Mucosa of stomach (tissue), 1 donor: ENCODE measurements around the gene MARCHF6.
"Not testable (repeated sequence)": the region's sequence is repeated elsewhere in the genome, so short reads cannot be mapped to it uniquely, and the experiment has no call there.

ENCODE experiments used
- H3K27me3 ChIP-seq: one replicate; pipeline ENCODE4 v1.7.0; 2013; ENCODE audit warnings: mild to moderate bottlenecking, low read length; ENCODE audit not compliant: control insufficient read depth, insufficient read depth
- H3K36me3 ChIP-seq: one replicate; pipeline ENCODE4 v1.7.0; 2013; ENCODE audit warnings: low read length; ENCODE audit not compliant: control insufficient read depth, insufficient read depth
- H3K4me1 ChIP-seq: one replicate; pipeline ENCODE4 v1.7.0; 2013; ENCODE audit warnings: mild to moderate bottlenecking, low read length; ENCODE audit not compliant: control insufficient read depth, insufficient read depth
- H3K4me3 ChIP-seq: one replicate; pipeline ENCODE4 v1.7.0; 2013; ENCODE audit warnings: low read length
- H3K9ac ChIP-seq: one replicate; pipeline ENCODE4 v1.7.0; 2013; ENCODE audit warnings: mild to moderate bottlenecking, low read length, moderate library complexity
- H3K9me3 ChIP-seq: one replicate; pipeline ENCODE4 v1.7.0; 2013; ENCODE audit warnings: mild to moderate bottlenecking, low read length, moderate library complexity; ENCODE audit not compliant: control insufficient read depth
- donor health status: Pancreatic carcinoma.

The MARCHF6 gene

DNA sequence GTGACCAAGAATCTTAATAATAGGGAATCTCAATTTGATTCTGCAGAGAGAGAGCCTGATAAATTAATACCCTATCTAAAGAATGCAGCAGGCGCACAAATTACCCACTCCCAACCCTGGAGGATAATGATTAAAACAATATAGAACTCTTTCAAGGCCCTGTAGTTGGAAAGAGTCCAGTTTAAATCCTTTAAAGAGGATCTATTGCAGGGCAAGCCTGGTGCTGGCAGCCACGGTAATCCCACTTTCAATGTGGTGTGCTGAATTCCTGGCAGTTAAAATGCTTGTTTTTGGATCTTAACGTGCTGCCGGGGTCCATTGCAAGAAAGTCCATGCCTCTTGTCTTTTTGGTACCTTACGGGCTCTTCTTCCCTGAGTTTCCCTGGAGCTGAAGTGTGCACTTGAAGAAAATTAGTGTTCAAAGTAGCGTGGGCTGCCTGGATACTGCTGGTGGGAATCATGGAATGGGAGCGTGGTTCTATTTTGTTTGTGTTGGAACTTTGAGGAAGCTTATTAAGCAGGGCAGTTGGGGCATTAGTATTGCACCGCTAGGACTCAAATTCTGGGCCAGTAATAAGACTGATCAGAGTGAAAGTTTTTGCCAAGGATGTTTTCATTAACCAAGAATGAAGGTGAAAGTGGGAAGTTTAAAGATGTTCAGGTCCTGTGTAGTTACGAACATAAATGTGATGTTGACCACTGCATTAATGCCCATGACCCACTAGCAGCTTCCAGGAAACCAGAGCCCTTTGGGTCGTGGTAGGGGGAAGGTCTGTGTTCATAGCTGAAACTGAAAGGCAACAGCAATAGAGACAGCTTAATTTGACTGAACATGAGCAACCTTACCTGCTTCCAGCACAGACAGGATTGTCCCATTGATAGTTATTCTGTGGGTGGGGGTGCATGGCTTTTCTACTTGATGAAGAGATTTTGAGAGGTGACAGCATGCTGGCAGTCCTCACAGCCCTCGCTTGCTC is 20.8 kb downstream of the MARCHF6 start:
- Histone ChIP-seq H3K36me3 (peaks cover 6% of the 10 kb centered on the region), H3K4me1 (peaks cover 12% of the 10 kb centered on the region), H3K9ac (no peak overlapping the region), H3K9me3 (no peaks in the 10 kb centered on the region), H3K27me3 (no peaks in the 10 kb centered on the region), H3K4me3 (no peak overlapping the region)

DNA sequence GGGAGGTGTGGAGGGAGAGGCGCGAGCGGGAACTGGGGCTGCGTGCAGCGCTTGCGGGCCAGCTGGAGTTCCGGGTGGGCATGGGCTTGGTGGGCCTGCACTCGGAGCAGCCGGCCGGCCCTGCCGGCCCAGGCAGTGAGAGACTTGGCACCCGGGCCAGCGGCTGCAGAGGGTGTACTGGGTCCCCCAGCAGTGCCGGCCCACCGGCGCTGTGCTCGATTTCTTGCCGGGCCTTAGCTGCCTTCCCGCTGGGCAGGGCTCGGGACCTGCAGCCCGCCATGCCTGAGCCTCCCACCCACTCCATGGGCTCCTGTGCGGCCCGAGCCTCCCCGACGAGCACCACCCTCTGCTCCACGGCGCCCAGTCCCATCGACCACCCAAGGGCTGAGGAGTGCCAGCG is 21.7 kb downstream of the MARCHF6 start:
- H3K27me3 ChIP-seq, H3K4me3 ChIP-seq, H3K36me3 ChIP-seq, H3K9me3 ChIP-seq, H3K9ac ChIP-seq: not testable (repeated sequence)
- H3K4me1 ChIP-seq, result peaks cover 12% of the 10 kb centered on the region

DNA sequence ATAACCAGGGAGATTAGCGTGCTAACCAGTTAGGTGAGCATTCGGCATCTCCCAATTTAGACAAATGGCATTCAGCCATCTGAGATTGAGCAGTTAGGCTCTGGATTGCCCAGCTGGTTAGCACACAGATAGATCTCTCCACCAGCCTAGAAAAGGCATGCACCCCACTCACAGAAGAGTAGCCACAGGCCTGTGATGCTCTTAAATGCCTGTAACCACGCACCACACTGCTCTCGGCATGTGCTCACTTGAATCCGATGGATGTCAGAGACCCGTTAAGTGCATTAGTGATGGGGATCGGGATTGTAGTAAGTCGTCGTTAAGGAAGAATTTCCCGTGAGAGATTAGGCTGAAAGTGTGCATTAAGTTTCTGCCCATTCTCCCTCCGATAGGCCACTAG is 23.0 kb downstream of the MARCHF6 start:
- H3K4me1 ChIP-seq, result peaks cover 5% of the 10 kb centered on the region
- no peak overlapping the region for H3K4me3 ChIP-seq
- H3K9me3 ChIP-seq, result no peaks in the 10 kb centered on the region
- no peak overlapping the region for H3K9ac ChIP-seq
- H3K36me3 ChIP-seq, result peaks cover 6% of the 10 kb centered on the region
- no peaks in the 10 kb centered on the region for H3K27me3 ChIP-seq

DNA sequence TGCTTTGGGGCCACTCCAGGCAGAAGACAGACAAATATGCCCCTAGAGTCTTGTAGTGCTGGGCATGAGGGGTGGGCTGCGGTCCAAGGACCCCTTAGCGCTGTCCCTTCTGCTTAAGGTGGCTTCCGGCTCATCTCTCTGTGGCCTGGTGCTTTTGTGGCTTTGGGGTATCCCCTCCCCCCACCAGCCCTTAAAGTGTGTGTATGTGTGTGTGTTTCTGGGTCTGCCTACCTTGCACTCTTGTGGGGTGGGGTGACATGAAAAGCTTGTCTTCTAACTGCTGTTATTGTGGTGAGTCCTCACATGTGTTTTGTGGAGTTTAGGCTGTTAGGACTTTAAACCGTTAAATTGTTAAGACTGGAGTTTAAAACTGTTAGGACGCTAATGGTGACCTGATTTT is 23.6 kb downstream of the MARCHF6 start:
- no peaks in the 10 kb centered on the region for H3K27me3 ChIP-seq
- no peak overlapping the region for H3K4me3 ChIP-seq
- peaks cover 6% of the 10 kb centered on the region for H3K36me3 ChIP-seq
- peaks cover 5% of the 10 kb centered on the region for H3K4me1 ChIP-seq
- no peak overlapping the region for H3K9ac ChIP-seq
- no peaks in the 10 kb centered on the region for H3K9me3 ChIP-seq

DNA sequence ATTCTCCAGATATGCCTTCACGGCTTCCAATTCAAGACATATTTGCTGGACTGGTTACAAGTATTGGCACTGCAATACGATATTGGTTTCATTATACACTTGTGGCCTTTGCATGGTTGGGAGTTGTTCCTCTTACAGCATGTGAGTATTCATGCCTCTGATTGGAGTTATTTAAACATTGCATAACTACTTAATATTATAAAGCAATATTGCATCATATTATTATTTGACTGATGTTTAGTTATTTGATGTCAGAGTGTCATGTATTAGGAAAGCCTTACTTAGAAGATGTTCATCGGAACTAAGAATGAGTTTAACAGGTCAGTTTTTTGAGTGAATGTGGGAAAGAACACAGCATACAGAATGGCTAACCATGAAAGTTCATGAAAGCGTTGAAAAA is 28.3 kb downstream of the MARCHF6 start:
- Histone ChIP-seq H3K4me1 (no peaks in the 10 kb centered on the region), H3K36me3 (peaks cover 2% of the 10 kb centered on the region), H3K4me3 (no peak overlapping the region), H3K27me3 (no peaks in the 10 kb centered on the region), H3K9me3 (no peaks in the 10 kb centered on the region), H3K9ac (no peak overlapping the region)

DNA sequence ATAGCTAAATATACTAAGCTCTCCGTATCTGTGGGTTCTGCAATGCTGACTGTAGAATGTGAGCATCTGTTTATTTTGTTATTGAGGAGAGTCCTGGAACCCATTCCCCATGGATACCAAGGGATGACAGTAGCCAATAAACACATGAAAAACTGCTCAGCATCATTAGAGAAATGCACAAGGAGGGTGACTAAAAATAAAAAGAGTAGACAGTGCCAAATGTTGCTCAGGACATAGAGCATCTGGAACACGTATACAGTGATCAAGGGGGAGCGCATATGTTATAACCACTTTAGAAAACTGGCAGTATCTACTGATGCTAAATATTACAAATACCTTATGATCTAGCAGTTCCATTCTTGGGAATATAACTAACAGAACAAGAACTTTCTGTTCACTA is 31.0 kb downstream of the MARCHF6 start:
- H3K9me3 ChIP-seq, result no peaks in the 10 kb centered on the region

DNA sequence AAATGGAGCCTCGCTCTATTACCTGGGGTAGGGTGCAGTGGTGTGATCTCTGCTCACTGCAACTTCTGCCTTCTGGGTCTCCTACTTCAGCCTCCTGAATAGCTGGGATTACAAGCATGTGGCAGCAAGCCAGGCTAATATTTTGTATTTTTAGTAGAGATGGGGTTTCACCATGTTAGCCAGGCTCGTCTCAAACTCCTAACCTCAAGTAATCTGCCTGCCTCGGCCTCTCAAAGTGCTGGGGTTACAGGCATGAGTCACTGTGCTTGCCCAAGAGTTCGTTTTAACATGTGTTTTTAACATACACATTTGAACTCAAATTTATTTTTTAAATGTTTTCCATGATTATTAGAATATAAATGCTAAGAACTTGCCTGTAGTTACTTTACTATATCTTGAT is 34.2 kb downstream of the MARCHF6 start:
- H3K4me1 ChIP-seq, result no peaks in the 10 kb centered on the region
- no peaks in the 10 kb centered on the region for H3K9me3 ChIP-seq
- no peaks in the 10 kb centered on the region for H3K27me3 ChIP-seq
- H3K9ac ChIP-seq, result no peak overlapping the region
- H3K36me3 ChIP-seq, result no peaks in the 10 kb centered on the region
- H3K4me3 ChIP-seq, result no peak overlapping the region

More for the DNA sequence above, 31.0 kb downstream of the MARCHF6 start:
- Histone ChIP-seq H3K4me3 (no peak overlapping the region), H3K27me3 (no peaks in the 10 kb centered on the region), H3K36me3 (no peaks in the 10 kb centered on the region), H3K4me1 (no peaks in the 10 kb centered on the region), H3K9ac (no peak overlapping the region)

DNA sequence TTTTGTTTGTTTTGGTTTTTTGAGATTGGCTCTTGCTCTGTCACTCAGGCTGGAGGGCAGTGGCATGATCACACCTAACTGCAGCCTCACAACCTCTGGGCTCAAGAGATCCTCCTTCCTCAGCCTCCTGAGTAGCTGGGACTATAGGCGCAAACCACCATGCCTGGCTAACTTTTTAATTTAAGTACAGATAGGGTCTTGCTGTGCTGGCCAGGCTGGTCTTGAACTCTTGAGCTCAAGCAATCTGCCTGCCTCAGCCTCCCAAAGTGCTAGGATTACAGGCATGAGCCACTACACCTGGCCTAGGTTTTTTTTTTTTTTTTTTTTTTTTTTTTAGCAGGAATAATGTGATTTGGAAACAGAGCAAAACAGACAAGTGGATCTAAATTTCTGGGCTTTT is 37.6 kb downstream of the MARCHF6 start:
- no peaks in the 10 kb centered on the region for H3K4me1 ChIP-seq
- H3K4me3 ChIP-seq, result no peak overlapping the region
- H3K9ac ChIP-seq, result no peak overlapping the region
- H3K27me3 ChIP-seq, result no peaks in the 10 kb centered on the region
- no peaks in the 10 kb centered on the region for H3K9me3 ChIP-seq
- H3K36me3 ChIP-seq, result no peaks in the 10 kb centered on the region

DNA sequence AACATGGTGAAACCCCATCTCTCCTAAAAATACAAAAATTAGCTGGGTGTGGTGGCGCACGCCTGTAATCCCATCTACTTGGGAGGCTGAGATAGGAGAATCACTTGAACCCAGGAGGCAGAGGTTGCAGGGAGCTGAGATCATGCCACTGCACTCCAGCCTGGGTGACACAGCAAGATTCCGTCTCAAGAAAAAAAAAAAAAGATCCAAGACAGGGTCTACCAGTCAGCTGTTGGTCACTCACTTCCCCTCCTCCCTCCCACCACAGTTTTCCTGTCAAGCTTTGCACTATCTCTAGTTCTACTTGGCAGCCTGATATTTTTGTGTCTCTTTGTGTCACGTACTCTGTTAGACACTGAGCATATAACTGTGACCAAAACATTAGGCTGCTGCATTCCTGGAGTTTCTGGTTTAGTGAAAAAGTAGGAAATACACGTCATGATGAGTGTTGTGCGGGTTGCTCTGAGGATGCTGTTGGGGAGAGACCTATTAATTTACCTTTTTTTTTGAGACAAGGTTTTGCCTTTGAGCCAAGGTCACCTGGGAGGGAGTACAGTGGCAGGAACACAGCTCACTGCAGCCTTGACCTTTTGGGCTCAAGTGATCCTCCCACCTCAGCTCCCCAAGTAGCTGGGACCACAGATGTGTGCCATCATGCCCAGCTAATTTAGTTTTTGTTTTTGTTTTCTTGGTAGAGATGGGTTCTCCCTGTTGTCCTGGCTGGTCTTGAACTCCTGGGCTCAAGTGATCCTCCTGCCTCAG is 39.3 kb downstream of the MARCHF6 start:
- H3K36me3 ChIP-seq, H3K27me3 ChIP-seq, H3K4me1 ChIP-seq, H3K9ac ChIP-seq, H3K9me3 ChIP-seq, H3K4me3 ChIP-seq: not testable (repeated sequence)

DNA sequence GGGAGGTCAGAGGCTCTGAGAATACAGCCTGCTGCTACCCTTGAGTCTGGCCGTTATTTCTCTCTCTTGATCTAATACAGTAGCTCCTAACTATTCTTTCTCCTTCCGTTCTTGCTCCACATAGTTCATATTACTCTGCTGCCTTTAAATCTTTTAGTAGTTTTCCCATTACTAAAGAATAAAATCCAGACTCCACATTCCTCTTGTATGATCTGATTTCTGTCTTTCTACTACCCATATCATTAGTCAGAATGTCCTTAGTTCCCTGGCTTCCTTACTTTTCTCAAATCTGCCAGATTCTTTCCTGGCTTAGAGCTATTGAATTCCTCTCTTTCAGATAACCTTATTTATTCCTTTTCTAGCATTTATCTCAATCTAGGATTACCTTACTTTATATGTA is 40.0 kb downstream of the MARCHF6 start:
- H3K36me3 ChIP-seq, result no peaks in the 10 kb centered on the region
- H3K9ac ChIP-seq, result no peak overlapping the region
- no peaks in the 10 kb centered on the region for H3K4me1 ChIP-seq
- H3K9me3 ChIP-seq, result no peaks in the 10 kb centered on the region
- H3K27me3 ChIP-seq, result no peaks in the 10 kb centered on the region
- H3K4me3 ChIP-seq, result no peak overlapping the region

DNA sequence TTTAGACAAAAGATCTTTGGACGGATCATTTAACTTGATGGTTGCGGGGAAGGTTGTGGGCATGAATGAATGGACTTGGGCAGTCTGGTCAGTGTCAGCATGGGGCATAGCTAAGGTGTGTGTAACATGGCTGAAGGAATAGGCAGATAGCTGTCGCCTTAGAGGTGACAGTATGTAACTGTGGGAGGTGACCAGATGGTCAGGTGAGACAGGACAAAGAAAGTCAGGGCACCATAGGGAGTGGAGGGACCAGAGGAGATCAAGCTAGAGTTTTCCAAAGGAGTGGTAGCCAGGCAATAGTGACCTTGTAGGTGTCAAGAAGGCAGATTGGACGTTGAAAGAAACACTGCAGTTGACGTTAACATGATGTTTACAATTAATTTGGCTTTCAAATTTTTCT is 43.1 kb downstream of the MARCHF6 start:
- no peaks in the 10 kb centered on the region for H3K36me3 ChIP-seq

DNA sequence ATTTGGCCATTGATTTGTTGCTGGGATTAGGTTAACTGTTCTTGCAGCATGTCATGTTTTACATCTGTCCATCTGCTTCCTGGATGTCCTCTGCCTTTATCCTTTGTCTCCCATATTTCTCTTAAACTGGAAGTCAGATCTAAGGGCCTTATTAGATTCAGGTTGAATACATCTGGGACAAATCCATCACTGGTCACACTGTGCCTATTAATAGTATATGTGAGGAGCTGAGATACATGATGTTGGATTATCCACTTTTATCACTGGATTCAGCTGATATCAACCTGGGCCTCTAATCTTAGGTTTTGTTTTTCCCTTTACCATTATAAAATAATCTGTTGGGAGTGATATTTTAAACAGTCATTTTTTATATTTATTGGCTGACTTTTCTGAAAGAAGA is 46.3 kb downstream of the MARCHF6 start:
- H3K36me3 ChIP-seq, result no peaks in the 10 kb centered on the region
- H3K4me1 ChIP-seq, result no peaks in the 10 kb centered on the region
- no peak overlapping the region for H3K9ac ChIP-seq
- H3K4me3 ChIP-seq, result no peak overlapping the region
- no peaks in the 10 kb centered on the region for H3K9me3 ChIP-seq
- H3K27me3 ChIP-seq, result no peaks in the 10 kb centered on the region

More for the DNA sequence above, 43.1 kb downstream of the MARCHF6 start:
- Histone ChIP-seq H3K4me3 (no peak overlapping the region), H3K9me3 (no peaks in the 10 kb centered on the region), H3K9ac (no peak overlapping the region), H3K27me3 (no peaks in the 10 kb centered on the region), H3K4me1 (no peaks in the 10 kb centered on the region)
